NT2/D1 (cell line): ENCODE data around the gene WAPL.

ENCODE experiments used
- SUZ12 ChIP-seq: IDR thresholded peaks from 2 replicates; pipeline ENCODE4 v1.6.1; 2011; ENCODE audit not compliant: insufficient read length, insufficient read depth; ENCODE audit errors: extremely low read depth
- YY1 ChIP-seq: IDR thresholded peaks from 2 replicates; pipeline ENCODE4 v1.6.1; 2011; ENCODE audit not compliant: insufficient read length, insufficient read depth
- ZNF274 ChIP-seq: IDR thresholded peaks from 2 replicates; pipeline ENCODE4 v1.6.1; 2011; ENCODE audit warnings: mild to moderate bottlenecking, low read depth, low read length

DNA sequence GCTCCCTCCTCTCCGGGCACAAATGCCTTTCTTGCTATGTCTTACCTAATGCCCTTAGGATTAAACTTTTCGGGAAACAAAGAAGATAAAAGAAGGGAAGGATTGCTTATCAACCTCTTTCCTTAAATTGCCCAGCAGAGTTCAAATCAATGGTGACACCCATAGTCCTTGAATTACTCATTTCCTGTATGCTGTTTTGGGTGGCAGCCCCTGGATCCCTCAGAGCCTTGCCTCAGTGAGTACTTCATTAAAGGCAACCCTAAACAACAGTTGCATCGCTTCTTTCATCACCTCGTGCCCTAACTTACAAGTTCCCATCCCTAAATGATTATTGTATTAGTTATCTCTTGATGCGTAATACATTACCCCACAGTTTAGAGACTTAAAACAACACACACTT is 31.6 kb upstream of the WAPL start:
- no peak for TF ChIP-seq ZNF274
- TF ChIP-seq SUZ12: no peak
- TF ChIP-seq YY1: no peak
